ENCODE measurements around the gene KISS1R. TPM values are rescaled to one million over a fixed set of nuclear protein-coding genes. Genes with fewer than 3 reads are reported as not detected.

Gene KISS1R
- total and polyA plus RNA-seq, 2 donors from 2014 or later: 0.69 TPM; not detected in 1

GRCh38 chr19:887599-887998, 29.5 kb upstream of the KISS1R start:
- Histone ChIP-seq H3K36me3 (ENCODE audit: control insufficient read depth in 2 of 3, insufficient read depth in 3 of 3, low read length in 3 of 3) (peaks cover 2 to 21% (median 6%) of the 10 kb centered on the region in 3 donors), H3K9me3 (ENCODE audit: control insufficient read depth in 2 of 3, insufficient read depth in 1 of 3, low read length in 3 of 3) (no peaks in the 10 kb centered on the region), H3K27me3 (ENCODE audit: control insufficient read depth, insufficient read depth, low read length) (no peaks in the 10 kb centered on the region), H3K4me1 (ENCODE audit: control insufficient read depth in 2 of 3, insufficient read depth in 2 of 3, low read depth in 1 of 3, low read length in 3 of 3) (peaks cover 0 to 2% (median 0%) of the 10 kb centered on the region in 3 donors), H3K9ac (ENCODE audit: low read length in 3 of 3) (no peak overlapping the region), H3K27ac (ENCODE audit: low read depth in 2 of 2, low read length in 2 of 2) (no peak overlapping the region), H3K4me3 (ENCODE audit: low read length in 3 of 3) (no peak overlapping the region)
- intact Hi-C loops (cut with DNase I): no loop called here
- DNase-seq: no peak
- TF ChIP-seq CTCF (IDR thresholded peaks at IDR 0.05; ENCODE audit: borderline replicate concordance, extremely low read depth, insufficient read depth): no peak
- no peak for FAIRE-seq

GRCh38 chr19:888581-889385, 28.4 kb upstream of the KISS1R start:
- H3K9me3 ChIP-seq (ENCODE audit: control insufficient read depth in 2 of 3, insufficient read depth in 1 of 3, low read length in 3 of 3): no peaks in the 10 kb centered on the region
- no peak overlapping the region for H3K4me3 ChIP-seq (ENCODE audit: low read length in 3 of 3)
- no peak for TF ChIP-seq CTCF (IDR thresholded peaks at IDR 0.05; ENCODE audit: borderline replicate concordance, extremely low read depth, insufficient read depth)
- H3K9ac ChIP-seq (ENCODE audit: low read length in 3 of 3): no peak overlapping the region
- no peak for FAIRE-seq
- DNase-seq: peak in 1 of 5 donors; percentile 42
- no peaks in the 10 kb centered on the region for H3K27me3 ChIP-seq (ENCODE audit: control insufficient read depth, insufficient read depth, low read length)
- intact Hi-C loops (cut with DNase I): no loop called here
- peaks cover 2 to 21% (median 6%) of the 10 kb centered on the region in 3 donors for H3K36me3 ChIP-seq (ENCODE audit: control insufficient read depth in 2 of 3, insufficient read depth in 3 of 3, low read length in 3 of 3)
- peaks cover 0 to 2% (median 0%) of the 10 kb centered on the region in 3 donors for H3K4me1 ChIP-seq (ENCODE audit: control insufficient read depth in 2 of 3, insufficient read depth in 2 of 3, low read depth in 1 of 3, low read length in 3 of 3)
- H3K27ac ChIP-seq (ENCODE audit: low read depth in 2 of 2, low read length in 2 of 2): no peak overlapping the region

- DNase-seq (no peak), FAIRE-seq (no peak)
- TF ChIP-seq CTCF (IDR thresholded peaks at IDR 0.05; ENCODE audit: borderline replicate concordance, extremely low read depth, insufficient read depth): no peak
- intact Hi-C loops (cut with DNase I): no loop called here
- Histone ChIP-seq H3K27ac (ENCODE audit: low read depth in 2 of 2, low read length in 2 of 2) (no peak overlapping the region), H3K36me3 (ENCODE audit: control insufficient read depth in 2 of 3, insufficient read depth in 3 of 3, low read length in 3 of 3) (peaks cover 2 to 17% (median 6%) of the 10 kb centered on the region in 3 donors), H3K9ac (ENCODE audit: low read length in 3 of 3) (no peak overlapping the region), H3K27me3 (ENCODE audit: control insufficient read depth, insufficient read depth, low read length) (no peaks in the 10 kb centered on the region), H3K9me3 (ENCODE audit: control insufficient read depth in 2 of 3, insufficient read depth in 1 of 3, low read length in 3 of 3) (no peaks in the 10 kb centered on the region), H3K4me3 (ENCODE audit: low read length in 3 of 3) (no peak overlapping the region), H3K4me1 (ENCODE audit: control insufficient read depth in 2 of 3, insufficient read depth in 2 of 3, low read depth in 1 of 3, low read length in 3 of 3) (peaks cover 0 to 2% (median 0%) of the 10 kb centered on the region in 3 donors)
These were observed 27.4 kb upstream of the KISS1R start for GRCh38 chr19:889662-890295.
